T-helper 2 cell (primary cell): Measurements from ENCODE around the gene IL17RB.
A peak's percentile ranks its signal among the peaks of the same experiment; 100 is the strongest.

Source experiments
- DNase-seq, 5 experiments: peaks; one replicate each; pipeline versions ENCODE4 v3.0.0 to v3.0.0-alpha.2; 2012 to 2022

The IL17RB gene

DNA sequence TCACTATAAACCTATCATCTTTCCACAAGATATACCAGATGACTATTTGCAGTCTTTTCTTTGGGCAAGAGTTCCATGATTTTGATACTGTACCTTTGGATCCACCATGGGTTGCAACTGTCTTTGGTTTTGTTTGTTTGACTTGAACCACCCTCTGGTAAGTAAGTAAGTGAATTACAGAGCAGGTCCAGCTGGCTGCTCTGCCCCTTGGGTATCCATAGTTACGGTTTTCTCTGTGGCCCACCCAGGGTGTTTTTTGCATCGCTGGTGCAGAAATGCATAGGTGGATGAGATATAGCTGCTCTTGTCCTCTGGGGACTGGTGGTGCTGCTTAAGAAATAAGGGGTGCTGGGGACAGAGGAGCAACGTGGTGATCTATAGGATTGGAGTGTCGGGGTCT is 33.9 kb upstream of the IL17RB start:
- DNase-seq, result no peak

DNA sequence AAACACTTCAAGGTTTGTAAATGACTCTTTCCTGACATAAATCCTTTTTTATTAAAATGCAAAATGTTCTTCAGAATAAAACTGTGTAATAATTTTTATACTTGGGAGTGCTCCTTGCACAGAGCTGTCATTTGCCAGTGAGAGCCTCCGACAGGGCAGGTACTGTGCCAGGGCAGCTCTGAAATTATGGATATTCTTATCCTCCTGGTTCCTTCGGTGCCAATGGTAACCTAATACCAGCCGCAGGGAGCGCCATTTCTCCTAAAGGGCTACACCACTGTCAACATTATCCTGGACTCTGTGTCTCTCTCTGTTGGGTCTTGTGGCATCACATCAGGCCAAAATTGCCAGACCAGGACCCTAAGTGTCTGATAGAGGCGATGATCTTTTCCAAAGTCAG is 33.1 kb upstream of the IL17RB start:
- no peak for DNase-seq

- no peak for DNase-seq
These were observed 32.5 kb upstream of the IL17RB start for GRCh38 chr3:53813876-53814275.

- DNase-seq, result no peak
These were observed 31.3 kb upstream of the IL17RB start for GRCh38 chr3:53815067-53815466.

GRCh38 chr3:53815651-53816050 is 30.7 kb upstream of the IL17RB start:
- DNase-seq, result no peak

- no peak for DNase-seq
These were observed 29.9 kb upstream of the IL17RB start for GRCh38 chr3:53816425-53816824.

DNA sequence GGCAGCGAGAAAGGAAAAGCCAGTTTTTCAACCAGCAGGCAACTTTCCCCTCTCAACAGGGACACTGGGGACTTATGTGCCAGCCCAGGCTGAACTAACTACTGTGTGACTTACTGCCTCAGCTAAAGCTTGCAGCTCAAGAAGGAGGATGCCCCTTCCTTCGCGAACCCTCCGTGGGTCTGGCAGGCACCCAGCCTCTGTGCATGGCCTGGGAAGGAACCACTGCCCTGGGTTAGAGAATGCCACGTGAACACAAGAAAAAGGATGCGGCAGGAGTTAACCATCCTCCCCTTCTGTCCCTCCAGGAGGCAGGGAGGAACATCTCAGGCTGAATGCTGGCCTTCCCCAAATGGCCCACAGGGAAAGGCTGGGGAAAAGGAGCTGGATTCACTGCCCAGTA is 29.2 kb upstream of the IL17RB start:
- DNase-seq, result no peak

DNA sequence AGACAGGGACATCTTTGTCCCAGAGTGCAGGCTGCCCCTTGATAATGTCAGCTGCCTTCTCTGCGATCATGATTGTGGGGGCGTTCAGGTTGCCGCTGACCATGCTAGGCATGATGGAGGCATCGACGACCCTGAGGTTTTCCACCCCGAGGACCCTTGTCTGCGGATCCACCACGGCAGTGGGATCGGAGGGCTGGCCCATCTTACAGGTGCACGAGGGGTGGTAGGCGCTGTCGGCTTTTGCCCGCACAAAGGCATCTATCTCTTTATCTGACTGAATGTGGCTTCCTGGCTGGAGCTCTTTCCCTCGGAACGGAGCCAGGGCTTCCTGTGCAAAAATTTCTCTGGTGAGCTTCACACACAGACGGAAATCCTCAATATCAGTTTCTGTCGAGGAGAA is 28.6 kb upstream of the IL17RB start:
- DNase-seq, result no peak

GRCh38 chr3:53818221-53819162 is 27.9 kb upstream of the IL17RB start:
- no peak for DNase-seq

GRCh38 chr3:53819163-53819868 is 27.1 kb upstream of the IL17RB start:
- DNase-seq, result no peak

- DNase-seq, result no peak
These were observed 26.3 kb upstream of the IL17RB start for GRCh38 chr3:53820084-53820483.

GRCh38 chr3:53820756-53821580 is 25.4 kb upstream of the IL17RB start:
- no peak for DNase-seq

- no peak for DNase-seq
These were observed 24.7 kb upstream of the IL17RB start for GRCh38 chr3:53821631-53822121.

DNA sequence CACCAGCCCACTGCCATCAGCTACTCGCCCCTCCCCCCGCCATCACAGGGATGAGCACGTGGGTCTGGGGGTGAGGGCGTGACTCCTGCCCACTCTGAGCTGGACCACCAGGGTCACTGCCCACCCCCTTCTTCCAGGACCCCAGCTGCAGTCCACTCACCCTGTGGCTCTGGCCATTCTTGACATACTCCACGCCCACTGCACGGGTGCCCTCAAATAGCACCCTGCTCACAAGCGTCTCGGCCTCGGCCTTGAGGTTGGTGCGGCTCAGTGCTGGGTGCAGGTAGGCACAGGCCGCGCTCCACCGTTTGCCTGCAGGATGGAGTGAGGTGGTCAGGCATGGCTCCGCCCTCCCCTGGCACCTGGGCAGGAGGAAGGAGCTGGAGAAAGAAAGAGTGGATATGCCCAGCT is 24.0 kb upstream of the IL17RB start:
- DNase-seq, result no peak

- DNase-seq, result no peak
These were observed 23.1 kb upstream of the IL17RB start for GRCh38 chr3:53823026-53823955.

- no peak for DNase-seq
These were observed 22.3 kb upstream of the IL17RB start for GRCh38 chr3:53823956-53824657.

DNA sequence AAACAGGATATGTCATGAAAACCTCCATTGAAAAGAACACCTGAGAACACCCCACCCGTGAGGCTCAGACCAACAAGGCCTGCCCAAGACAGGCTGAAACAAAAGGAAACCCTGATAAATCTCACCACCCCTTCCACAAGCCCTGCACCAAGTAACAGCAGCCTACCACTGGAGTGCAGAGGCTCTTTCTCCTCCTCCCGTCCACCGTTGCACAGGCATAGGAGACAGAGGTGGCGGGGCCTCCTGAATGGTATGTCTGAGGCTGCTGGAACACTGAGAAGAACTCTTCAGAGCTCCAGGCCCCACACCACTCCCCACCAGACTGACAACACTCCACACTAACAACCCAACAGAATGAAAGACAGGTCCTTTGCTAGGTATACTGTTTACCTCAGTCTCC is 21.6 kb upstream of the IL17RB start:
- DNase-seq, result no peak

DNA sequence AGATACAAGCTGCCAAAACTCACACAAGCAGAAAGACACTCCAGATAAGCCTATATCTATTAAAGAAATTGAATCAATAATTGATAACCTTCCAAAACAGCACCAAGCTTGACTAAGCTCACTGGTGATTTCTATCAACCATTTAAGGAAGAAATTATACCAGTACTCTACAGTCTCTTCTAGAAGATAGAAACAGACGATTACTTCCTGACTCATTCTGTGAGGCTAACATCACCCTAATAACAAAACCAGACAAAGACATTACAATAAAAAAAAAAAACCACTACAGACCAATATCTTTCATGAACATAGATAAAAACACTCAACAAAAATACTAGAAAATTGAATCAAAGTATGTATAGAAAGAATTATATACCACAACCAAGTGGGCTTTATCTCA is 20.3 kb upstream of the IL17RB start:
- DNase-seq, result peak in 1 of 5 experiments; percentile 76

DNA sequence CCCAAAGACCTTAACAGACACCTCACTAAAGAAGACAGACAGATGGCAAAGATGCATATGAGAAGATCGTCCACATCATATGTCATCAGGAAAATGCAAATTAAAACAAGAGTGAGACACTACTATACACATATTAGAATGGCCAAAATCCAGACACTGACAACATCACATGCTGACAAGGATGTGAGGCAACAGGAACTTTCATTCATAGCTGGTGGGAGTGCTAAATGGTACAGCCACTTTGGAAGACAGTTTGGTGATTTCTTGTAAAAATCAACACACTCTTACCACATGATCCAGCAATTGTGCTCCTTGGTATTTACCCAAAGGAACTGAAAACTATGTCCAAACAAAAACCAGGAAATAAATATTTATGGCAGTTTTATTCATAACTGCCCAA is 17.8 kb upstream of the IL17RB start:
- DNase-seq, result no peak

- no peak for DNase-seq
These were observed 16.8 kb upstream of the IL17RB start for GRCh38 chr3:53829605-53830004.

- DNase-seq, result no peak
These were observed 15.4 kb upstream of the IL17RB start for GRCh38 chr3:53830944-53831343.
